ENCODE data around the gene MAP6.
"Not testable (repeated sequence)": the region's sequence is repeated elsewhere in the genome, so short reads cannot be mapped to it uniquely, and the experiment has no call there.

MAP6 gene

GRCh38 chr11:75668451-75669297, at the start of gene MAP6:
Gene MAP6, minus strand, starts transcription at chr11:75669038. Its CDS starts 669 bp downstream, at chr11:75668369.
- peak; percentile 87 for DNase-seq

- DNase-seq, result no peak
Observed at GRCh38 chr11:75717608-75718418, 49.0 kb upstream of the MAP6 start, which contains the start of gene MOGAT2. Gene MOGAT2, plus strand, starts transcription at chr11:75717838. Its CDS starts 51 bp downstream, at chr11:75717889.

- DNase-seq, result no peak
Observed at GRCh38 chr11:75716659-75717058, 47.8 kb upstream of the MAP6 start.

GRCh38 chr11:75715688-75716087, 46.9 kb upstream of the MAP6 start:
- DNase-seq, result peak; percentile 24

- DNase-seq, result peak; percentile 16
Observed at GRCh38 chr11:75714211-75714610, 45.4 kb upstream of the MAP6 start.

- peak; percentile 17 for DNase-seq
Observed at GRCh38 chr11:75706260-75706729, 37.5 kb upstream of the MAP6 start.

GRCh38 chr11:75705541-75705940, 36.7 kb upstream of the MAP6 start:
- no peak for DNase-seq

GRCh38 chr11:75703695-75704237, 34.9 kb upstream of the MAP6 start:
- no peak for DNase-seq

GRCh38 chr11:75700940-75701339, 32.1 kb upstream of the MAP6 start:
- no peak for DNase-seq

GRCh38 chr11:75697906-75698581, 29.2 kb upstream of the MAP6 start:
- DNase-seq, result no peak

GRCh38 chr11:75691804-75692203, 23.0 kb upstream of the MAP6 start:
- DNase-seq, result no peak

GRCh38 chr11:75689863-75690609, 21.2 kb upstream of the MAP6 start:
- DNase-seq, result no peak

GRCh38 chr11:75683856-75684255, 15.0 kb upstream of the MAP6 start:
- not testable (repeated sequence) for DNase-seq

GRCh38 chr11:75679566-75679965, 10.7 kb upstream of the MAP6 start:
- no peak for DNase-seq

GRCh38 chr11:75678620-75679259, 9.9 kb upstream of the MAP6 start:
- no peak for DNase-seq

- no peak for DNase-seq
Observed at GRCh38 chr11:75677909-75678308, 9.1 kb upstream of the MAP6 start.

GRCh38 chr11:75677275-75677674, 8.4 kb upstream of the MAP6 start:
- no peak for DNase-seq

- no peak for DNase-seq
Observed at GRCh38 chr11:75673977-75674582, 5.2 kb upstream of the MAP6 start.

GRCh38 chr11:75667831-75668450, 897 bp downstream of the MAP6 start:
- DNase-seq, result peak; percentile 83

- DNase-seq, result peak; percentile 53
Observed at GRCh38 chr11:75667255-75667830, 1.5 kb downstream of the MAP6 start.

Measured in DMS79 treated with DMSO at 0.1 percent for 48 hours (cell line).